GM21723 (cell line): ENCODE data around the gene SYT17.

ENCODE experiments used
- ATAC-seq: cut with Tn5 transposase; IDR thresholded peaks from one replicate; pipeline ENCODE4 v1.9.1; 2021; ENCODE audit warnings: mild to moderate bottlenecking, moderate library complexity; ENCODE audit not compliant: unreplicated experiment

The SYT17 gene

GRCh38 chr16:19245326-19245925, 77.4 kb downstream of the SYT17 start:
- no peak for ATAC-seq

DNA sequence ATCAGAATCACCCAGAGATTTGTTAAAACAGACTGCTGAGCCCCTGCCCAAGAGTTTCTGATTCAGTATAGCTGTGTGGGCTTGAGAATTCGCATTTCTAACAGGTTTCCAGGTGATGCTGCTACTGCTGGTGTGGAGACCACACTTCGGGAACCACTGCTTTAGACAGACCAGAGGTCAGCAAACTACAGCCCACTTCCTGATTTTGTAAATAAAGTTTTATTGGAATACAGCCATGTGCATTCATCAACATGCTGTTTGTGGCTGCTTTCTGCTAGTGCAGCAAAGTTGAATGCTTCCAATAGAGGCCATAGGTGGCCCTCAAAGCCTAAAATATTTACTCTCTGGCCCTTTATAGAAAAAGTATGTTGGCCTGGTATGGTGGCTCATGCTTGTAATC, 84.9 kb downstream of the SYT17 start:
- no peak for ATAC-seq

GRCh38 chr16:19254611-19255010, 86.6 kb downstream of the SYT17 start:
- no peak for ATAC-seq

DNA sequence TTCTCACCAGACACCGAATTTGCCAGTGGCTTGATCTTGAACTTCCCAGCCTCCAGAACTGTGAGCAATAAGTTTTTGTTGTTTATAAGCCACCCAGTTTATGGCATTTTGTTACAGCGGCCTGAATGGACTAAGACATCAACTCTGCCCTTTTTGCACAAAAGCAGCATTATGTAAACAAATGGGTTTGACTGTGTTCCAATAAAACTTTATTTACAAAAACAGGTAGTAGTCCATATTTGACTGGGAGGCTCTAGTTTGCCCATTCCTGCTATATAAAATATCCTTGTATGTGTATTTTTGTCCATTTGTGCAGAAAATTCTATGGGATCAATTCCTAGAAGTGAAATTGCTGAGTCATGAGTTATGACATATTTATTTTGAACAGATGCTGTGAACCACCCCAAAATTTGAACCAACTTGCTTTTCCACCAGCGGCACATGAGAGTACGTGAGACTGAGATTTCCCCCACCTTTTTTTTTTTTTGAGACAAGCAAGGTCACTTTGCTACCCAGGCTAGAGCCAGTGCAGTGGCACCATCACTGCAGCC, 96.2 kb downstream of the SYT17 start:
- ATAC-seq = no peak

- no peak for ATAC-seq
Measured at GRCh38 chr16:19265380-19265930, 97.4 kb downstream of the SYT17 start.

DNA sequence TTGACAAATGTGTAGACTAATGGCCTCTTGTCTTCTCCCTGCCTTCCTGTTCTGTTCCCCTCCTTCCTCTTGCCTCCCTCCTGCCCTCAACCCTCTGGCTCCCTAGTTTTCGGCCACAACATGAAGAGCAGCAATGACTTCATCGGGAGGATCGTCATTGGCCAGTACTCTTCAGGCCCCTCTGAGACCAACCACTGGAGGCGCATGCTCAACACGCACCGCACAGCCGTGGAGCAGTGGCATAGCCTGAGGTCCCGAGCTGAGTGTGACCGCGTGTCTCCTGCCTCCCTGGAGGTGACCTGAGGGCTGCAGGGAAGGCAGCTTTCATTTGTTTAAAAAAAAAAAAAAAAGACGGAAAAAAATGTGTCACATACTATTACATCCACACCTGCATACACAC, 98.7 kb downstream of the SYT17 start:
- no peak for ATAC-seq

GRCh38 chr16:19269098-19269497, 101.1 kb downstream of the SYT17 start:
- ATAC-seq = no peak

DNA sequence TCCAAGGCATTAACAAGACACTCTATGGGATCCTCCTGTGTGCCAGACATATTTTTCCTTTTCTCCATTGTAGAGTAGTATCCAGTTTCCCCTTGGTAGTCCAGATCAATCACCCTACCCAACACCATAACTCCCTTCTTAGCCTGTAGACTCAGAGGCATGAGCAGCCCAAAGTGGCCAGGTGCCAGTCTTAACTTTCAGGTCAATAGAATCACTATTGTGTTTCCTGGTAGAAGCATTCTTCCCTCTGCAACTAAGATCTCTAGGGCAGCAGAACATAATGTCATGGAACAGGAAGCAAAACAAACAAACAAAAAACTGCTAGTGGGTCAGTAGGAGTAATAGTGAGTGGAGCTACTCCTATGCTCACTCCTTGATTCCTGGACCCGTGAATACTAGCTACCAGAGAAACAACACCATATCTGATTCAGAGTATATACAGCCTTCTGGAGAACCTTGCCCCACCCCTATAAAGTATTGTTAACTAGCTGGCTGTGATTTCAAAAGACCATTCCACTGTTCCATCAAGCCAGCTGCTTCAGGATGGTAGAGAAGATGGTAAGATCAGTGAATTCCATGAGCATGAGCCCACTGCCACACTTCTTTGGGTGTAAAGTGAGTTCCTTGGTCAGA, 106.2 kb downstream of the SYT17 start:
- ATAC-seq = no peak

- ATAC-seq = no peak
Measured at GRCh38 chr16:19278403-19278802, 110.4 kb downstream of the SYT17 start.

DNA sequence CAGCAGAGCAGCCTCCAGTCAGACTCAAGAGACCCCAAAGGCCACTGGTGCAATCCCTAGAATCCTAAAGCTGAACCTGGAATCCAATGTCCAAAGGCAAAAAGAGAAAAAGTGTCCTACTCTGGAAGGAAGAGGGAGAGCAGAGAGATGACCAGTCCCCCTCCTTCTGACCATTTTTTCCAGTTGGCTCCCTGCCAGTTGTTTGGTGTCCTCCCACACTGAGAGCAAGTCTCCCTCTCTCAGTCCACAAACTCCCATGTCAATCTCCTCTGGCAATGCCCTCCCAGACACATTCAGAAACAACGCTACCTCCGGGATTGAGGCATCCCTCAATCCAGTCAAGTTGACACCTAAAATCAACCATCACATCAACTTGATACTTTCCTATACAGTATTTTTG, 113.2 kb downstream of the SYT17 start:
- ATAC-seq = no peak

- ATAC-seq = no peak
Measured at GRCh38 chr16:19282101-19282500, 114.1 kb downstream of the SYT17 start.

DNA sequence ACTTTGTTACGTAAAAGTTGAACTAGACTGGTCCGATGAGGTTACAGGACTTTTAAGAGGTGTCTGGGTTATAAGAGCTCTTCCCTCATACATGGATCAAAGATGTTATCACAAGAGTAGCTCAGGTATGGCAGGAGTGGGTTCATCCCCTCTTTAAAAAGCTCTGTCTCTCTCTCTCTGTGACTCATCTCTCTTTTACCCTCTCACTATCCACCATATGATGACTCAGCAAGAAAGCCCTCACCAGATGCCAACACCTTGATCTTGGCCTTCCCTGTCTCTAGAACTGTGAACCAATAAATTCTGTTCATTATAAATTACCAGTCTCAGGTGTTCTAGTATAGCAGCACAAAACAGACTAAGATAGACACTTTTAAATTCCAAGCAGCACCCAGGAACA, 115.6 kb downstream of the SYT17 start:
- ATAC-seq = no peak

DNA sequence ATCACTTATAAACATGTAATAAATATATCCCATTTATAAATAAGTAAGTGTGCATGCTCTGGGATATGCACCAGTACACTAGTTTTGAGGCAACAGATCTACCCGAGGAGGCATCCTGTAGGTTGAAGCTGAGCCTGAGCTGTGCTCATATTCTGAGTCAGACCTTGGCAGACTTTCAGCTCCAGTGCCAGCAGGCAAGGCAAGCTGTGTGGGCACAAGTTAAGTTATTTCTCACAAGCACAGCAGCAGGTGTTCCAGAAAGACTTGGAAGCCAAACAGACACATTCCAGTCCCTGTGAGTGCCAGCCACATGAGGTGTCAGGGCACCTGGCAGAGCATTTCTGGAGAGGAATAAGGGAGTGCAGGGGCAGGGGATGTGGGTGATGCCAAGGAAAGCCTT, 116.2 kb downstream of the SYT17 start:
- ATAC-seq = no peak

DNA sequence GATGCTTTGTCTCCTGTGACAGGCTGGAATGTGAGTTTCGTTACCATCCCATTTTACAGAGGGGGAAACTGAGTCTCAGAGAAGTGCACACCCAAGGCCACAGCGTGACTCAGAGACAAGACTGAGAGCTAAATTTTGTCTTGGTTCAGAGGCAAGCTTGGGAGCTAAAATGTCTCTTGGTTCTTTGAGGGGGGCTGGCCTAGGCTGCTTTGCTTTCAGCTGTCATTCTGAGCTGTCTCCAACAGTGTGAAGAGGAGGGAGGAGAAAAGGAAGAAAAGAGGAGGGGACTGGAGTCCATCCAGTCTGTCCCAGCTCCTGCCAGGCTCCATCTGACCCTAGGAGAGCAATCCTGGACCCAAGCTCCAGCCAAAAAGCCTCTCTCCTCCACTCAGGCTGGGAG, 117.4 kb downstream of the SYT17 start, which contains the start of gene CLEC19A:
Gene CLEC19A (plus strand): TSS at position 301 of the 400 bp plus-strand sequence. CDS start 121 bp downstream, outside the sequence.
- ATAC-seq = no peak

GRCh38 chr16:19286827-19287226, 118.8 kb downstream of the SYT17 start:
- no peak for ATAC-seq

DNA sequence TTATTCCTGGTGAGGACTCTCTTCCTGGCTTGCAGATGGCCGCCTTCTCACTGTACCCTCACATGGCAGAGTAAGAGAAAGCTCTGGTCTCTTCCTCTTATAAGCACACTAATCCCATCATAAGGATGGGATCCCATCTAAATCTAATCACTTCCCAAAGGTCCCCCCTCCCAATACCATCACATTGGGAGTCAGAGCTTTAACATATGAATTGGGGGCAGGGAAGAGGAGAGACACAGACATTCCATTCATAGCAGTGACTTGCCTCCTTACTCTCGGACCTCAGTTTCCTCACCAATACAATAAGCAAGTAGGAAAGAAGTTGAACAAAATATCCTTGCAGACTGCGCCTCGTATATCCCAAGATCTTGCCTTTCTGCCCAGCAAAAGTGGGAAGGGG, 119.2 kb downstream of the SYT17 start:
- ATAC-seq = no peak

GRCh38 chr16:19288872-19289799, 121.1 kb downstream of the SYT17 start:
- ATAC-seq = no peak

DNA sequence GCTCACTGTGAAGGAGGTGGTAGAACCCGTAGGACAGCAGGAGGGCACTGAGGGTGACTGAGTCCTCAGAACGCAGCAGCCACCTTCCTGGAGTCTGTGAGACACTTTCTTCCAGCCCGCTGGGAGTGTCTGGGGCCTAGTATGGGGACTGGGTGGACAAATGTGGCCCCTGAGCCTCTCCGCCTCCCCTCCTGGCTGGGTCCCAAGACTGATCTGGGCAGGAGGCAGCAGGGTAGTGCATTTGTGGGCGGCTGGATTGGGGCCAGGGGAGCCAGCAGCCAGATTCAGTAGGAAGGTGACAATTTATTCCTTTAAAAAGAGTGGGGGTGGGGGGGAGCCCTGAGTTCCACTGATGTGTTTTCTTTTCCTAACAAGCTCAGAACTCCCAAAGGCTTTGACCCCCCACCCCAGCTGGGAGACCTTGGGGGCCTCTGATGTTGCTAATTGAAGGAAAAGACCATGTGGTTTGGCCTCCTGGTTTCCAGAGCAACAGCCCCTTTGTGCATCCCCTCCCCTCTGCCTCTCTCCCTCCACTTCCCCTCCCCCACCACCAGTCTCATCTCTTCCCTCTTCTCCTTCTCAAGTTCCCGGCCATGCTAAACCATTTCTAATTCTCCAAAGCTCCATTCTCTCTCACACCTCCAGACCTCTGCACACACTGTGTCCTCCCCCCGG, 121.9 kb downstream of the SYT17 start:
- ATAC-seq = no peak

- no peak for ATAC-seq
Measured at GRCh38 chr16:19290860-19291259, 122.8 kb downstream of the SYT17 start.

DNA sequence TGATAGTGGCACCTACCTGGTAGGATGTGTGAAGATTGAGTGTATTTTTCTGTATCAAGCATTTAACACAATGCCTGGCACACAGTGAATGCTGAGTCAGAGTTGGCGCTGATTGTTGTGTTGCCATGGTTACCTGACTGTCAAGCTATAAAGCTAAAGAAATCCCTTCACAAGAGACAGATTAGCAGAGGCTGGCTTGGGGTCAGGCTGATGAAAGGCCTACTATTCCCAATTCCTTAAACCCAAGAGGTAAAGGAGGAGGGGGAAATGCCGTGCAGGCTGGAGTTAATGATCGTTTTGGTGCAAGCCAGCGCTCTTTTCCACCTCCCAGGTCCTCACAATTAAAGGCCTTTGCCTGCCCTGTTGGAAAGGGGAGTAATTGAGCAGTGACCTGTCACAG, 123.4 kb downstream of the SYT17 start:
- ATAC-seq = no peak

- no peak for ATAC-seq
Measured at GRCh38 chr16:19292186-19292585, 124.1 kb downstream of the SYT17 start.
